Stimulated activated CD8-positive, alpha-beta memory T cell treated with anti-CD3 and anti-CD28 coated beads, Interleukin-12 subunit alpha, Interleukin-12 subunit beta, amount 100 ng/mL, for 1 hour (primary cell): ENCODE data around the gene PRSS23.

ENCODE experiments used
- DNase-seq: peaks from one replicate; pipeline ENCODE4 v3.0.0-alpha.2; 2020; ENCODE audit warnings: low read depth

PRSS23 gene

DNA sequence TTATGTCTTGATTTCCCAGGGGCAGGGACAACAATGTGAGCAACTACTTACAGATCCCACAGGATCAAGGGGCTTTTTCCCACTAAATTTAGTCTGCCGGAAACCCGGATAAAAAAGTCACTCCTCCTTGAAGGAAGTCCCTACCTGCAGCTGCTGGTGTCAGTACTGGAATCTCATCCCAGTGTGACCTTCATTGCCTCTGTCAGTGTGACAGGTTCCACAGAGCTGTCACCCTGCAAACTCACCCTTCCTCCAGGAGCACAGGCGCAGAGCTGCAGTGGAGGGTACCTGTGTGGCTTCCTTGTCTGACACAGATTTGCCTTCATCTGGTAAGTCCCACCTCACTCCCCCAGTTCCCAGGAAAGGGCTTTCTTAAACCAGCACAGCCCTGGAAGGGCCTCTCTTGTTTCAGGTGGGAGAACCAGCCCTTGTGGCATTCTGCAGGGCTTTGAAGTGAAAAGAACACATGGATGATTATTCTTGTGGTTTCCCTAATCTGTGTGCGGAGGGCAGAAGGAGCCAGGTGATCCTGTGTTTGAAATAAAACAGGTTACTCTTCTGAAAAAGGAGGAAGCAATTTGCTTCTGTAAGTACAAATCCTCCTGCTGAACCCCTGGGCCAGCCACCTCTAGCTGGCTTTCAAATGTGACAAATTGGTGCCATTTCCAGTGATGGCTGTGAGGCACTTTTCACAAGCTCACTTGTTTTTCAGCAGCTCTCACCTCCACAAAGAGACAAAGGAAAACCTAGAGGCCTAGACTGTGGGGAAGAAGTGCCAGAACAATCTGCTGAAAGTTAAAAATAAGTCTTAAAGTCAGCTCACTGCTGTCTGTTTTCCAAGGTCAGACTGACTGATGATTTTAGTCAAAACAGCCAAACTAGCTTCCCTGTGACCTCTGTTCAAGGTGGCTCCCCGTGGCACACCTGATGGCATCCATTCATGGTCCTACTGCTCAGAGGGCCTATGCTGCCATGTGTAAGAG, 9.2 kb upstream of the PRSS23 start:
- DNase-seq = no peak

DNA sequence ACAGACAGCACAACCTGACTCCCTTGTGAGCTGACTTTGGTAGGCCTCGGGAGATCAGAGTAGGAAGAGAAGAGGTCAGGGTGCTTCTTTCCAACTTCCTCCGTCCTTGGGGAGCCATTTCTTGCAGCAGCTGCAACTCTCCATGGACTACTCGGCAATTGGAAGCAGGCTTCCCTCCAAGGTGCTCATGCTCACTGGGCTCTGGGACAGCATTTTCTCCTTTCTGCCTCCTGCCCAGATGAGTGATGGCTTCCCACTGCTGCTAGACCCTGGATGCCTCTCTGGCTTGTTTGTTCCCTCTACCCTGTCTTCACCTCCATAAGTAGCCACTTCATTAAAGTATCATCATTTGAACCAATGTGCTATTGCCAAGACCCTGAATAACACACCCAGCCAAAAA, 8.2 kb upstream of the PRSS23 start:
- DNase-seq = no peak

- no peak for DNase-seq
Observed at GRCh38 chr11:86793307-86793706, 7.0 kb upstream of the PRSS23 start.

GRCh38 chr11:86795511-86795910, 4.8 kb upstream of the PRSS23 start:
- DNase-seq = no peak

GRCh38 chr11:86795949-86796348, 4.4 kb upstream of the PRSS23 start:
- DNase-seq = no peak

DNA sequence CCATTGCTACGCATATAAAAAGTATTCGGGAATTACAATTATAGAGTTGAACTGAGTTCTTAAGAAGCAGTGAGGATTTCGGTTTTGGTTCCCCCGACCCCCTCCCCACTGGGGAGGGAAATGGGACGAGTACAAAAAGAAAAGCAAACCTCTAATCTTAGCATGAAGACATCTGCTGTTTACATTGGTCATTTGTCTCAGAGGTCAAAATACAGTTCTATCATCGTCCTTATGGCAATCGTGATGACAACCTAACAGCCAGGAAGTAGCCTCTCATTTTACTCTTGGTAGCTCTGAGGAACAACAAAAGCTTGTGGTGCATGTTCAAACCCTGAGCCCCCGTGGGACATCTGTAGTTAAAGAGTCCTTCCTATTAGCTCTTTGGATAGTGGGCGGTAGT, 3.2 kb upstream of the PRSS23 start:
- no peak for DNase-seq

DNA sequence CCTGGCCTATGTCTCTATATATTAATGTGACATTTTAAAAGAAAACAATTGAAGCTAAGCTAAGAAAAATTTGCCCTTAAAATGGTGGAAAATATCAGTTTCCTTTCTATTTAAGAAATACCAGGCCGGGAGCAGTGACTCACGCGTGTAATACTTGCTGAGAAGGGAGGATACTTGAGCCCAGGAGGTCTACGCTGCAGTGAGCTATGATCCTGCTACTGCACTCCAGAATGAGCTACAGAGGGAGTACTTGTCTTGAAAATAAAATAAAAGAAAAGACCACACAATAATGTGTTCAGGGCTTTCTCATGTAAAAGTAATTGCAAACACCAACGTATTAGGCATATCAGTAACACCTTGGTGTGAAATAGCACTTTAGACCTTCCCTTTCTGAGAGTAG, 1.4 kb upstream of the PRSS23 start:
- DNase-seq = no peak

GRCh38 chr11:86799680-86800075, 664 bp upstream of the PRSS23 start:
- DNase-seq = no peak

DNA sequence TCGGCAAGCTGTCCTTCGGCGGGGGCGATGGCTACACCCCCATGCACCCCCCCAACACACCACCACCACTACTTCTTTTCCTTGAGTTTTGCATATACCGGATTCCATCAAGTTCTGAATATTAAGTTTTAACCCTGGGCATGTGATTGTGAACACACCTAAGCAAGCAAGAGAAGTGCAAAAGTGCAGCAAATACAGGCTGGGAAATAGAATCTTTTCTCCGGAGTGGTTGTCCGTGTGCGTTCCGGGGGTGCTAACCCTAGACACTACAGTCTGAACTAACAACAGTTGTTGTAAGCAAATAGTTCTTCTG, 574 bp downstream of the PRSS23 start:
- DNase-seq = no peak

DNA sequence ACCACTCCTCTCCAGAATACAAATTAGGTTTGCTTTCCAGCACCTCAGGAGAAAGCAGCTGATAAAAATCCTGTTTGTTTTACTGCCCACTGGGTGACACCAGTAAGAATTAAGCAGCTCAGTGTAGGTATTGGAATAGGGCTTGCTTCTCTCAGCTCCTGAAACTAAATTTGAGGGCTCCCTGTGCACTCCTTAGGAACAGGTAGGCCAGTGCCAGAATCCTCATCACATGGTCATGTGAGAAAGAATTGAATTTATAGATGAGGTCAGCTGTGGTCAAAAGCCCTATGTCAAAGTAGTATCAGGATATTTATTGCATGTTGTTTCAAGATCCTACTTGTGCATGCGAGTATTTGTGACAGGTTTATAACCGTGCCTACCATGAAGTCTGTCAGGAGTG, 1.0 kb downstream of the PRSS23 start:
- no peak for DNase-seq

DNA sequence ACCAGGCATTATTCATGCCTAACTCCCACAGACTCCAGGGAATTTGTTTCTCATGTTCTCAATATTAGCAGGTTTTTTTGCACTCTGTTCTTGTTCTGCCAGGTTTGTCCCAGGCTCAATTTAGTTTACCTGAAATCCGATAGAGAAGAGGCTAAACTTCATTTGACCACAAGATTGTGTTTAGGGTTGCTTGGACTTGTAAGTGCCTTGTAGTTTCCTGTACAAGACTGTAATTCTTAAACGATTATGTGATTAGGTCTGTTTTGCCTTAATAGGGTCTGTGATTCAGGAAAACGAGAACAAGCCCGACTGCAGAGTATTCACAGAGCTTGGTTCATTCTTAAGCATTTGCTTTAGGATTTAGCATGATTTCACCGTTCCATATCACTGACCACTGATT, 1.8 kb downstream of the PRSS23 start:
- no peak for DNase-seq

DNA sequence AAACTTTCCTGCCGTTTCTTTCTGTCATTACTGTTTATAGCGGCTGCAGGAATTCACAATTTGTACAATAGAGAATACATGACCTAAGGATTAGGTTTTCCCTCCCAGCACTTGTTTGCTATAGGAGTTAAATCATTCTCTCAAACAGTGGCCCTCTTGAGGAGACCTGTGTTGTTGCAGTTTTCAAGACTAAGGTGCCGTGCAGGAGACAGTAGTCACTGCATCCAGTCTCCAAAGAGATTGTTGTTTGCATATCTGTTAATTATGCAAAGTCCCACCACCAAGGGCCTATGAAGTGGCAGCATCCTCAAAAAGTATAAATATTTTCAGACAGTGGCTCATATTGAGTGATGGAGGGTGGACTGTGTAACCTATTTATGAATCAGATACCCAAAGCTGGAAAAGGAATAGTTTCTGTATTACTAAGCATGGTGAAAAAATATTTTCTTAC, 2.3 kb downstream of the PRSS23 start:
- DNase-seq = no peak

DNA sequence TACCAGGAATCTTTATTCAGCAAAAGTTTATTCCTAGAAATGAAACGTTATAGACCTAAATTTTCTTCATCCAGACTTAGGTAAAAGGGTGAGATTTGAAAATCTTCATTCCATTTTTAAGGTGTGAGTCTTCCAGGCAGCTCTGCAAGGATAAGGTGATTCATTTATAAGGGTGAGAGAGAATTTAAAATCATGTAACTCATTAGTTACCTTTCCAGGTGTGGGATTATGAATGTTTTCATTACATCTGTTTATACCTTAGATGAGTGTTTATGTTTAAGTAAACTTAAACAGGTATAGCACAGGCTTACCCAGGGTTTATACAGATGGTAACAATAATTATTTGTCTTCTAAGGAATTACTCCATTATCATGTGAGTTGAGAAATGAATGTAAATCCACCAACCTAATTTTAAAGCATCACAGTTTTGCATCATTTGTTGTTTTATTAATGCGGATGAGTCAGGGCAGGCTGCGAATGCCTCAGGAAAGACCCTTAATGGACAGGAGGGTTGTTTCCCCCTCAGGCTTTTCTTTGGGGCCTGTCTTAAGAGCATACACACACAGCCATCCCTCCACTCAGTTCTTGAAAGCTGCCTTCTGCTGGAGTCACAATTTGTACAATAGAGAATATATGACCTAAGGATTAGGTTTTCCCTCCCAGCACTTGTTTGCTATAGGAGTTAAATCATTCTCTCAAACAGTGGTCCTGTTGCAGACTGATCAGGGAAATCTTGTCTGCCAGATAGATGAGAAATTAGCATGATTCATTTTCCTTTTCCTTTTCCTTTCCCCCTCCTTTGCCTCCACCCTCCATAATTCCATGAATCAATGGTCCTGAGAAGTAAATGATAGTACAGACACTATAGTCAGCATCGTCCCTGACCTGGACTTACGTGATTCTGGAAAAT, 3.0 kb downstream of the PRSS23 start:
- DNase-seq = no peak

- DNase-seq = no peak
Observed at GRCh38 chr11:86804951-86805350, 4.6 kb downstream of the PRSS23 start.

GRCh38 chr11:86805873-86806310, 5.5 kb downstream of the PRSS23 start:
- DNase-seq = peak; percentile 4

- DNase-seq = no peak
Observed at GRCh38 chr11:86806903-86807302, 6.6 kb downstream of the PRSS23 start.

DNA sequence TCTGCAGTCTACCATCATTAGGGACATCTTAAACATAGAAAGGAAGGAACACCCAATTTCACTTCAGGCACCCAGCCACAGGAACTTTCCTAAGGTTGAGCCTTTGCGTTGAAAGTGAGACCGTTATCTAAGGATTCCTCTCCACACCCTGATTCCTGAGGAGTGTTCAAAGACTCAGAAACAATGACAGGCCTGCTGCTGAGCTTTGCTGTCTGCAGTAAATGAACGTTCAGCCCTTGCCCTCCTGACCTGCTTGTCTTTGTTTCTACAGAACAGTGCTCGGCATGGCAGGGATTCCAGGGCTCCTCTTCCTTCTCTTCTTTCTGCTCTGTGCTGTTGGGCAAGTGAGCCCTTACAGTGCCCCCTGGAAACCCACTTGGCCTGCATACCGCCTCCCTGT, 7.0 kb downstream of the PRSS23 start:
- DNase-seq = no peak

- no peak for DNase-seq
Observed at GRCh38 chr11:86809561-86809960, 9.2 kb downstream of the PRSS23 start.

DNA sequence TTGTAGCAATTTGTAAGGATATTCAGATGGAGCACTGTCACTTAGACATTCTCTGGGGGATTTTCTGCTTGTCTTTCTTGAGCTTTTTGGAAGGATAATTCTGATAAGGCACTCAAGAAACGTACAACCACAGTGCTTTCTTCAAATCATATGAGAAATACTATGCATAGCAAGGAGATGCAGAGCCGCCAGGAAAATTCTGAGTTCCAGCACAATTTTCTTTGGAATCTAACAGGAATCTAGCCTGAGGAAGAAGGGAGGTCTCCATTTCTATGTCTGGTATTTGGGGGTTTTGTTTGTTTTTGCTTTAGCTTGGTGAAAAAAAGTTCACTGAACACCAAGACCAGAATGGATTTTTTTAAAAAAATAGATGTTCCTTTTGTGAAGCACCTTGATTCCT, 9.9 kb downstream of the PRSS23 start:
- DNase-seq = no peak

- DNase-seq = no peak
Observed at GRCh38 chr11:86811637-86812321, 11.4 kb downstream of the PRSS23 start.

- DNase-seq = no peak
Observed at GRCh38 chr11:86812322-86812670, 12.0 kb downstream of the PRSS23 start.

GRCh38 chr11:86812981-86813380, 12.6 kb downstream of the PRSS23 start:
- no peak for DNase-seq
